Stimulated activated CD8-positive, alpha-beta memory T cell treated with anti-CD3 and anti-CD28 coated beads, Interleukin-7, amount 100 ng/mL, for 48 hours (primary cell): ENCODE data around the gene CCDC38.
"Not testable (repeated sequence)": the region's sequence is repeated elsewhere in the genome, so short reads cannot be mapped to it uniquely, and the experiment has no call there.

Source experiments
- DNase-seq, 2 donors: peaks; one replicate each; pipeline ENCODE4 v3.0.0-alpha.2; 2020; ENCODE audit warnings: low read depth in 1 of 2; ENCODE audit errors: extremely low read depth in 1 of 2

Gene CCDC38

GRCh38 chr12:95887311-95887710, 55.1 kb downstream of the CCDC38 start:
- DNase-seq = no peak

GRCh38 chr12:95884998-95885397, 57.4 kb downstream of the CCDC38 start:
- DNase-seq = no peak

- DNase-seq = no peak
Measured at GRCh38 chr12:95882873-95883272, 59.5 kb downstream of the CCDC38 start.

GRCh38 chr12:95882080-95882479, 60.3 kb downstream of the CCDC38 start:
- no peak for DNase-seq

- no peak for DNase-seq
Measured at GRCh38 chr12:95881331-95881955, 61.0 kb downstream of the CCDC38 start.

- DNase-seq = no peak
Measured at GRCh38 chr12:95880895-95881294, 61.5 kb downstream of the CCDC38 start.

GRCh38 chr12:95877622-95878021, 64.8 kb downstream of the CCDC38 start:
- DNase-seq = no peak

GRCh38 chr12:95874452-95874851, 68.0 kb downstream of the CCDC38 start:
- DNase-seq = no peak

GRCh38 chr12:95870897-95871296, 71.5 kb downstream of the CCDC38 start:
- no peak for DNase-seq

- DNase-seq = no peak
Measured at GRCh38 chr12:95863337-95863736, 79.1 kb downstream of the CCDC38 start.

- DNase-seq = no peak
Measured at GRCh38 chr12:95862038-95862437, 80.4 kb downstream of the CCDC38 start.

GRCh38 chr12:95859947-95860850, 82.2 kb downstream of the CCDC38 start:
- no peak for DNase-seq

- DNase-seq = no peak
Measured at GRCh38 chr12:95859344-95859816, 83.0 kb downstream of the CCDC38 start.

- peak; percentile 77 to 89 for DNase-seq
Measured at GRCh38 chr12:95858451-95859343, 83.7 kb downstream of the CCDC38 start, which contains the start of gene SNRPF. SNRPF (plus strand) TSS chr12:95858952; CDS start chr12:95859074, 122 bp downstream.

GRCh38 chr12:95857799-95858198, 84.6 kb downstream of the CCDC38 start:
- DNase-seq = no peak

- no peak for DNase-seq
Measured at GRCh38 chr12:95857156-95857555, 85.3 kb downstream of the CCDC38 start.

- DNase-seq = no peak
Measured at GRCh38 chr12:95852133-95852532, 90.3 kb downstream of the CCDC38 start.

GRCh38 chr12:95851606-95852005, 90.8 kb downstream of the CCDC38 start:
- no peak for DNase-seq

- no peak for DNase-seq
Measured at GRCh38 chr12:95848575-95849388, 93.6 kb downstream of the CCDC38 start.

- DNase-seq = not testable (repeated sequence)
Measured at GRCh38 chr12:95842426-95842825, 100.0 kb downstream of the CCDC38 start.
